Panc1 (cell line): ENCODE results near the gene HTT. TPM values are rescaled to one million over a fixed set of nuclear protein-coding genes. Genes with fewer than 3 reads are reported as not detected.

ENCODE experiments used
- ATAC-seq: fragments of 200-7000 bp; cut with Tn5 transposase; 2 replicates; pipeline ENCODE4 v1.9.1; 2020; ENCODE audit warnings: mild to moderate bottlenecking, moderate library complexity
- BruUV-seq: library from RNA; stranded (reverse); fragments of 400-500 nt; replicated peaks from 2 replicates; lab custom pipeline; 2021; lab: Mats Ljungman, UMichigan
- CTCF ChIA-PET: fragments of 300-600 bp; sonication (Branson Sonifier 250); formaldehyde crosslinking; loops from one replicate; lab custom pipeline; 2022; ENCODE audit warnings: antibody characterized with exemption; lab: Charles Lee
- POLR2A ChIA-PET: fragments of 300-600 bp; sonication (Branson Sonifier 250); formaldehyde crosslinking; loops from one replicate; lab custom pipeline; 2022; ENCODE audit warnings: antibody characterized with exemption; lab: Charles Lee
- DNase-seq: peaks from one replicate; pipeline ENCODE4 v3.0.0-alpha.2; 2010; ENCODE audit warnings: low read depth, low spot score
- H3K27ac ChIP-seq: 2 replicates; pipeline ENCODE4 v1.5.1; 2011; ENCODE audit warnings: mild to moderate bottlenecking, low read length, inconsistent platforms
- H3K27me3 ChIP-seq: fragments of 200-500 bp; sonication (Bioruptor generic); 2 replicates; pipeline ENCODE4 v1.6.0; 2014; ENCODE audit warnings: low read length, inconsistent platforms; ENCODE audit not compliant: control insufficient read depth, insufficient read depth
- H3K36me3 ChIP-seq: fragments of 200-500 bp; sonication (Bioruptor generic); 2 replicates; pipeline ENCODE4 v1.5.1; 2014; ENCODE audit warnings: inconsistent platforms, mild to moderate bottlenecking, low read length, moderate library complexity; ENCODE audit not compliant: control insufficient read depth, insufficient read depth
- H3K4me1 ChIP-seq: 2 replicates; pipeline ENCODE4 v1.5.1; 2011; ENCODE audit warnings: inconsistent platforms, mild to moderate bottlenecking, low read length, moderate library complexity; ENCODE audit not compliant: control insufficient read depth, insufficient read depth
- H3K4me3 ChIP-seq, 2 experiments: 2 replicates each; pipeline ENCODE4 v1.5.1; 2011 to 2012; ENCODE audit warnings: low read depth in 2 of 2, low read length in 2 of 2, mild to moderate bottlenecking in 2 of 2, inconsistent platforms in 1 of 2, moderate library complexity in 1 of 2
- H3K9me3 ChIP-seq: fragments of 200-500 bp; sonication (Bioruptor generic); 2 replicates; pipeline ENCODE4 v1.5.1; 2014; ENCODE audit warnings: low read depth, mild to moderate bottlenecking, inconsistent platforms, low read length, moderate library complexity; ENCODE audit not compliant: control insufficient read depth, insufficient read depth
- CTCF ChIP-seq: fragments of 450-650 bp; IDR thresholded peaks from 2 replicates; pipeline ENCODE4 v1.5.1; 2017; ENCODE audit warnings: mild to moderate bottlenecking
- POLR2AphosphoS5 ChIP-seq: IDR thresholded peaks from 2 replicates; pipeline ENCODE4 v1.6.1; 2012; ENCODE audit warnings: mild to moderate bottlenecking, low read depth, low read length, moderate library complexity
- REST ChIP-seq, 2 experiments: IDR thresholded peaks; 2 replicates each; pipeline ENCODE4 v1.6.1; 2011 to 2012; ENCODE audit warnings: low read depth in 2 of 2, control low read depth in 1 of 2, low read length in 1 of 2, mild to moderate bottlenecking in 1 of 2, moderate library complexity in 1 of 2; ENCODE audit not compliant: insufficient read depth in 1 of 2
- SIN3A ChIP-seq: IDR thresholded peaks from 2 replicates; pipeline ENCODE4 v1.6.1; 2012; ENCODE audit warnings: low read depth, mild to moderate bottlenecking, low read length, moderate library complexity, borderline replicate concordance; ENCODE audit not compliant: insufficient read depth
- TCF7L2 ChIP-seq: IDR thresholded peaks from 2 replicates; pipeline ENCODE4 v1.6.1; 2011; ENCODE audit warnings: mild to moderate bottlenecking, low read depth, low read length, inconsistent platforms
- in situ Hi-C: cut with HindIII; loops from 2 replicates; pipeline ENCODE4 v1.10.0; 2016; ENCODE audit warnings: low sequenced_read_pairs, low pct_unique_long_range_greater_than_20kb
- intact Hi-C: fragments of 100-400 bp; cut with micrococcal nuclease; formaldehyde crosslinking; loops from one replicate; pipeline ENCODE4 v1.10.0; 2022; ENCODE audit not compliant: unreplicated experiment
- total RNA-seq: library from RNA; stranded (reverse); gene quantifications from one replicate; pipeline ENCODE4 v1.2.1, GENCODE V29; 2021; ENCODE audit not compliant: unreplicated experiment

The HTT gene
- total RNA-seq, 1 experiment from 2014 or later = 24.7 TPM

DNA sequence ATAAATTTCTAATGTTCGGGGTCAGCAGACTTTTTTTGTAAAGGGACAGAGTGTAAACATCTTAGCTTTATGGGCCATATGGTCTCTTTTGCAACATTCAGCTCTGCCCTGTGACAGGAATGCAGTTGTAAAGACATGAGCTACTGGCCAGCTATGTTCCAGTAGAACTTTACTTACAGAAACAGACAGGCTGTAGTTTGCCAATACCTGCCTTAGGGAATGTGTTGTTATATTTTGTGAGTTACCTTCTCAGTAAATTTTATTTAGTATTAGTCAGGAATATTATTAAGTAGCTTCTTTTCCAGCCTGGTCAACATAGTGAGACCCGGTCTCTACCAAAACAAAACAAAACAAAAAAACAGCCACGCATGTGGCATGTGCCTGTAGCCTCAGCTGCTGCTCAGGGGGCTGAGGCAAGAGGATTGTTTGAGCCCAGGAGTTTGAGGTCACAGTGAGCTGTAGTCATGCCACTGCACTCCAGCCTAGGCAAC lies 48.7 kb downstream of the HTT start:
- ATAC-seq = no peak
- ChIA-PET POLR2A (no interaction called here), CTCF (no interaction called here)
- in situ Hi-C loops = no loop called here
- no peaks in the 10 kb centered on the region for H3K27me3 ChIP-seq
- no peak for DNase-seq
- no peak for TF ChIP-seq REST (IDR thresholded peaks at IDR 0.05; ENCODE audit: insufficient read depth in 1 of 2, low read depth in 2 of 2, low read length in 1 of 2)
- no peak for TF ChIP-seq CTCF
- TF ChIP-seq POLR2AphosphoS5 = no peak
- no peak for TF ChIP-seq TCF7L2
- TF ChIP-seq SIN3A = no peak
- BruUV-seq = no TSS peak
- no peak overlapping the region for H3K27ac ChIP-seq
- no peaks in the 10 kb centered on the region for H3K9me3 ChIP-seq
- no peak overlapping the region for H3K4me3 ChIP-seq
- intact Hi-C loops = no loop called here
- no peaks in the 10 kb centered on the region for H3K4me1 ChIP-seq
- no peaks in the 10 kb centered on the region; the same call in 1 of the 2 replicates for H3K36me3 ChIP-seq

DNA sequence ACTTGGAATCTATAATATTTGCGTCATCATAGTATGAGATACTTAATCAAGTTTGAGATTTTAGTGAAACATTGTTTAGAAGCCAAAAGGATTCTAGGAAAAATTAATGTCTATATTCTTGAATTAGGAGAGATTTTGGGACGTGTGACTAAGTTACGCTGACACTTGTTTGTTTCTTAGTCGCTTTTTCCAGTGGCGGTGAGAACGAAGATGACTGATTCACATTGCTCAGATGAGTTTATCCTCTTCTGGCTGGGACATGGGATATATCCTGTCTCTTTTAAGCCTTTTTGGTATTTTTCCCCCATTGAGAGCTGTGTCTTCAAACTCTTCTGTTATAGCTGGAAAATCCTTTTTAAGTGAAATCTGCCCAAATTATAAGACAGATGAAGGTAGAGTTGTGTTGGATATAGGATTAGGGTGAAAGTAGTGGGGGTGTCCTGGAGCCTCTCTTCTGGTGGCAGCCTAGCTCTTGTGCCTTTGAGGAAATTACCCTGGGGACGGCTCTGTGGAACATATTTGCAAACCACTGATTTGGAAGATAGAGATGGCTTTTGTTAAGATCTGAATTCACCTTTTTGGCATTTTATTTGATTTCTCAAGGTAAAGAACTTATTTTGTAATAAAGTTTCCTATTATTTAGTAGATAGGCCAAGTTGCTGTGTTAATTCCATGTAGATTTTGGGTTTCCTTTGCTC lies 49.7 kb downstream of the HTT start:
- intact Hi-C loops = no loop called here
- H3K36me3 ChIP-seq = no peaks in the 10 kb centered on the region; the same call in 1 of the 2 replicates
- ATAC-seq (no peak), DNase-seq (no peak)
- ChIA-PET CTCF (no interaction called here), POLR2A (no interaction called here)
- in situ Hi-C loops = no loop called here
- no peak overlapping the region for H3K4me3 ChIP-seq
- no peaks in the 10 kb centered on the region for H3K4me1 ChIP-seq
- no peaks in the 10 kb centered on the region for H3K9me3 ChIP-seq
- no TSS peak for BruUV-seq
- TF ChIP-seq CTCF (no peak), TCF7L2 (no peak), POLR2AphosphoS5 (no peak), SIN3A (no peak), REST (IDR thresholded peaks at IDR 0.05; ENCODE audit: insufficient read depth in 1 of 2, low read depth in 2 of 2, low read length in 1 of 2) (no peak)
- H3K27ac ChIP-seq = no peak overlapping the region
- H3K27me3 ChIP-seq = no peaks in the 10 kb centered on the region
